HG03378 (cell line): Measurements from ENCODE around the gene PLCB1.

Source experiments
- ATAC-seq: cut with Tn5 transposase; IDR thresholded peaks from one replicate; pipeline ENCODE4 v1.9.1; 2021; ENCODE audit warnings: mild to moderate bottlenecking, moderate library complexity; ENCODE audit not compliant: unreplicated experiment

PLCB1 gene

DNA sequence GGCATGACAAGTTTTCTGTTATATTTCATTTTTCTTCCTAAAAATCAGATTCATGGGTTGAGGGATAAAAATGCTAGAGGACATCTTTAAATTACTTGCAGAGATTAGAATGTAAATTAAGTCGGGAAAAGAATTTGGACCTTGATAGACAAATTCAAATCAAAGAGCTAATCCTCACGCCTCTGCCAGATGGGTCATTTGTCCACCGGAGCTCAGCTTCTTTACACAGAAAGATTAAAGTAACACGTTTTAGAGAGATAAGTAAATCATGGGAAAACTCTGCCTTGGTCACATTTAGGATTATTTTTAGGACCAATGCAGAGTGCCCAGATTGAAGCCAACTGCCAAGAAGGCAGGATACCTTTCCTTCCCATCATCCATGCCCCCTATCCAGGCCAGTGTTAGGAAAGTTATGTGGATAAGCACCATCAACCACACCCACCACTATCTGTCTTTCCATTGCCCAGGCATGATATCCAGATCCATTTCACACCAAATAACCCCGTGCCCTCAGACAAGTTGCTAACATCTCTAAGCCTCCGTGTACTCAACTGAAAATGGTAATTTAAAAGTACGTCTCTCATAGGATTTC lies 539.4 kb downstream of the PLCB1 start:
- no peak for ATAC-seq

DNA sequence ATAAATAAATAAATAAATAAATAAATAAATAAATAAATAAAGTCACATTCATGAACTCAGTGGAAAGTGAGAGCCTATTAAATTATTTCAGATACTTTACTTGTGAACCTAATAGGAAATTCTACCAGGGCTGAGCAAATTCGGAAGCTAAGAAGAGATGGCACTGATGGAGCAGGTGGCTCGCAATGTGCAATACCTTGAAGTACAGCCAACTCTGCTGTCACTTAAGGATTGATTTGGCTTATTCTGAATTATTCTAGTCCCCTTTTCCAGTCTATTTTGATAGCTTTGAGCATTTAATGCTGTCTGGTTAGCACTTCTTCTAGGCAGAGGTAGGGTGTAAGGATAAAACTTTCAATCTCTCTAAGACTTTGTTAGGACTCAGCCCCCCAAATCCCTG lies 541.0 kb downstream of the PLCB1 start:
- ATAC-seq = no peak

DNA sequence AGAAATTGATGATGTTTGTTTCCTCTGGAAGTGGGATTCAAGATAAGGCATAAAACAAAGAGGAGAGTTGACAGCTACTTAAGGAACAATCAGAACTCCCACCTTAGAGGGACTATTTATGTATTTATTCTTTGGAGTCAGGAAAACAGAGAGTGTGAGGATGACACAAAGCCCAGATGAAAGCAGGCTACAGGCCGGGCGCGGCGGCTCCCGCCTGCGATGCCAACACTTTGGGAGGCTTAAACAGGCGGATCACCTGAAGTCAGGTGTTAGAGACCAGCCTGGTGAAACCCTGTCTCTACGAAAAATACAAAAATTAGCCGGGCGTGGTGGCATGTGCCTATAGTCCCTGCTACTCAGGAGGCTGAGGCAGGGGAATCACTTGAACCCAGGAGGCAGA lies 543.8 kb downstream of the PLCB1 start:
- no peak for ATAC-seq

DNA sequence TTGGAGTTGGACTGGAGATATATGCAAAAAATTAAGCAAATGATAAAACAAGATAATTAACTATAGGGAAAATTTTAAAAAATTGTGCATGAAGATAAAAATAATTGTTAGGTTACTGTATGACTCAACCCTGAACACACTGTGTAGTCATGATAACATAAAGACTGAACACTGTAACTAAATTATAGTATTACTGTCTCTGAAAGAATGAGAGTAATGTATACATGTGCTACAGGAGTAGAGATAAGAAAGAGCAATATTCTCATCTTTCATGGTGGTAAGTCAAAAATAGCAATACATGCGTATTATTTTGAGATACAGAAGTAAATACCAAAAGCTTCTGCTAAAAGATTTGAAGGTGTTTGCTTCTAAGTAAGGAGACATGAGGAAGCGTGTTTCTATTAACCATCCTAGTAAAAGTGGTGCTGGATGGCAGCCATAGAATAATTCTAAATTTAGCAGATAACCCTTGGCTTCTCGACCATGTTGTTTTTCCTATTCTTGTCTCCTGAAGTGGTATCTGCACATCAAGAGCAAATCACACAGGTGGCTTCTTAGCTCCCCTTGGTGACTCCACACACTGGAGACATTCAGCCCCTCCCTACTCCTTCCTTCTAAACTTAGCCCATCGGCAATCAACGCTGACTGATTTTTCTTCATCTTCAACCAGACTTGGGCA lies 546.2 kb downstream of the PLCB1 start:
- no peak for ATAC-seq

DNA sequence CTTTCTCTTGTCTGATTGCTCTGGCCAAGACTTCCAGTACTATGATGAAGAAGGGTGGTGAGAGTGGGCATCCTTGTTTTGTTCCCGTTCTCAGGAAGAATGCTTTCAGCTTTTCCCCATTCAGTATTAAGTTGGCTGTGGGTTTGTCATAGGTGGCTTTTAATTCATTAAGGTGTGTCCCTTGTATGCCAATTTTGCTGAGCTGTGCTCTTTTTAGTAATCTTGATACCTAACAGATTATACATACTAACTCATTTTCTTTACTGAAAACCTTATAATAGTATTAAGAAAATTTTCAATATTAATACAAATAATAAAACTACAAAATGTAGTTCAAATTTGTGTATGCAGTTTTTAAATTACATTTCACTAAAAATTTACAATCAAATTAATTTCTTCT lies 557.3 kb downstream of the PLCB1 start:
- no peak for ATAC-seq

DNA sequence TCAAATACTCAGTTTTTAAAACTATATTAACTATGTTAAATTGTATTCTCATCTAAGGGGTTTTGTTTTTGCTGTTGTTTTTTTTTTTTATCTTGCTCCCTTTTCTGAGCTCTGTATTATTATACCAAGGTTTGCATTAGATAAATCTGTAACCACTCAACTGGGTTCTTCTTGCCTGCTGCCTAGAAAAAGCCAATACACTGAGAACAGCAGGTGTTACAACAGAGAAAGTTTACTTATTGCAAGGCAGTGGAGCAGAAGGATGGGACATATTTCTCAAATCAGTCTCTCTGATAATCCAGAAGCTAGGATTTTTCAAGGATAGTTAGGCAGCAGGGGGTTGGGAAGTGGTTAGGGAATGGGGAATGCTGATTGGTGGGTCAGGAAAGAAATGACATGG lies 558.0 kb downstream of the PLCB1 start:
- no peak for ATAC-seq

DNA sequence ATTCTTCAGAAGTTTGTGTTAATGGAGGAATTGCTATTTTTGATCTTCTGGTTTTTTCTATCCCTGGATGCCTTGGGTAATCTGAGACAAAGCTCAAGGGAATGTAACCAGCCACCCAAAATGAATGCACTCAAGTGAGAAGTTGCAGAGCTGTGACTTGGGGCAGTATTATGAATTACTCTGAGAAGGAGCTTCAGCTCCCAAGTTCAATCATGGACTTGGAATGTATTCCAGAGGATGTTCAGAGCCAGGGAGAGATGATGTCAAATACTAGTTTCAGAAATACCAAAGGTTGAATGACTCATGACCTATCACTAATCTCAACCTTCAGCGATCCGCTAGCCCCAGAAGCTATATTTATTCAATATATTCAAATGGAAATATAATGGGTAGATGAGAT lies 561.6 kb downstream of the PLCB1 start:
- ATAC-seq = no peak

DNA sequence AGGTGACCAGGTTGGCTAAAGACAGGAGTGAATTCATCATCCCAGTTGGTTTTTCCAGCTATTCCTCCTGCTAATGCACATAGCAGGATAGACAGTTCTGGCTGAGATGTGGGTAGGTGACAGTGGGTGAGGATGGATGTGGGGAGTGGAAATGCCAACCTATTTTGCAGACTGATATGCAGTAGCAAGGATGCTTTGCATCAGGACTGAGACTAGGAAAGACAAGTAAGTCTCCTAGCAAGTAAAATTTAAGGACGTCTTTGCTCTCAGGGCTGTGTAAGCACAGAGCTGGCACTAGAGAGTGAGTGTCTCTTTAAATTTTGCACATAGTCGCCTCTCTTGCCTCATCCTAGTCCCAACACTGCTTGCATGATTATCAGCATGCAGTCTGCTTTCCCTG lies 568.7 kb downstream of the PLCB1 start:
- no peak for ATAC-seq

DNA sequence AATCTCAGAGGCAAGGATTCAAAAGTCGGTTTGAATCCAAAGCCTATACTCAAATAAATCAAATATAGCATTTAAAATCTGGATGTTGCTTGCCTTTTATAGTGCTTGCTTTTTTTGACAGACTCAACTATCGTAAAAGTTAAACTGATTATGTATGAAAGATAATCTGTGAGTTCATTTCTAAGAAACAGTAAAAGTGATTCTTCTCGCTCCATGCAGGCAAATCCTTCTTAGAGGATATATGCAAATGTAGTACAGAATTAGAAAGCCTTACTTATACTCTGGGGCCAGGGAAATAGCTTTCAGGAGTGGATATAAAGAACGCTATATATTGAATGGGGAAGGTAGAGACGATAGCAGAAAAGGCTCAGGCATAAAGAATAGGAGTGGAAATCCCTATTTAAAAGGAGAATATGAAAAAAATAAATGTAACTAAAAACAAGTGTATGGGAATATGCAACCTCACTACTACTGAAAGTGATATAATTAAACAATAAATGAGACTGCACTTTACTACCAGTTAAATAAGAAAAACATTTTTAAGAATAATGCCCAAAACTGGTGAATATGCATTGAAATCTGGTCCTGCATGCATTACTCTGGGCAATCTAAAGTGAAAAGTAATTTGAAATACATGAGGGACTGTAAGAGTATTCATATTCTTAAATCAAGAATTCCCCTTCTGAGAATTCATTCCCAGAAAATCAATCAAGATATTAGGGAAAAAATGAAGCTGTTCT lies 575.1 kb downstream of the PLCB1 start:
- ATAC-seq = no peak

DNA sequence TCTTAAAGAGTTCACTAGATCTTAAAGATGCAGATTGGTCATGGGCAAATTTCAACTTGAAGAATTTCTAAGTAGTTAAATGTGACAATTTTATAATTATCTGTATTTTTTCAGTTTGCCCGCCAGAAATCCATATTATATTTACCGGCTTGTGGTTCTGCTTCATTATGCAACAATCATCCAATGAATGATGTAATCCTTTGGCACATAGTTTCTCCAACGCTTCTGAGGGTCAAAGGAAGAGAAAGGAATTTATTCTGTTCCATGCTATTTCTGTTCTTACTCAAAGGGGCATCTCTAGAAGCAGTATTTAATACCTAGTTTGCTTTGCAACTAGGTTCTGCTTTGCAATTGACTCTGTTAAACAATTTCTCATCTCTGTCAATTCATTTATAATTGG lies 577.6 kb downstream of the PLCB1 start:
- ATAC-seq = no peak

DNA sequence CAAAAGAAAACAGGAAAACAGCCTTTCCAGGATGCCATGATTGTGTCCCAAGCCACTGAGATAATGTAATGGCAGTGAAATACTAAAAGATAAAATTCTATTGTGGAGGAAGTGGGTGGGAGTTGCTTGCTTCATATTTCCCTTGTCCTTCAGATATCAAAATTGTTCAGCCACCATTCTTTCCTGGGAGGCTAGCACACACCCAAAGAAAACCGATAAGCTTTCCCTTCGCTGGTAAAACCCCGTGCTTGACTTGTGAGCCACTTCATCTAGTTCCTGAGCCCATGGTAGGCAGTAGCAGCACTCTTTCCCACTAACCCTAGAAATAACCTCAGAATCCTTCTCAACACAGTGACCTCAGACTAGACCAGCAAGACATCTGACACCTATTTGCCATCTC lies 579.4 kb downstream of the PLCB1 start:
- no peak for ATAC-seq

DNA sequence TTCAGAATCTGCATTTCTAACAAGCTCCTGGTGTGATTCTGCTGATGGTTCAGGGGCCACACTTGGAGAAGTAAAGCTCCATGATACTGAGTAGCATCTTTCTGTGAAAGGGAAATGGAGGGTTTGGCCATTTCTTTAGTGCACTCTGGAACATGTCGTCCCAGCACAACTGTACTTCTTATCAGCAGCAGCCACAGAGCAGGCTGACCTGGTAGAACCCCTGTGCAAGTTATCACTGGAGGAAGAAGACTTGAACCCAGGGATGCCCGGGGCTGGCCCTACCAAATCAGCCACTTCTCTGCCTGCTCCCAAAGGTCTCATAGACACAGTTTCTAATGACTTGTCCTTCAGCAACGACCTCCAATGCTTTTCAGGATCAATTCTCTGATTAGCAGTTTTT lies 582.1 kb downstream of the PLCB1 start:
- ATAC-seq = no peak

DNA sequence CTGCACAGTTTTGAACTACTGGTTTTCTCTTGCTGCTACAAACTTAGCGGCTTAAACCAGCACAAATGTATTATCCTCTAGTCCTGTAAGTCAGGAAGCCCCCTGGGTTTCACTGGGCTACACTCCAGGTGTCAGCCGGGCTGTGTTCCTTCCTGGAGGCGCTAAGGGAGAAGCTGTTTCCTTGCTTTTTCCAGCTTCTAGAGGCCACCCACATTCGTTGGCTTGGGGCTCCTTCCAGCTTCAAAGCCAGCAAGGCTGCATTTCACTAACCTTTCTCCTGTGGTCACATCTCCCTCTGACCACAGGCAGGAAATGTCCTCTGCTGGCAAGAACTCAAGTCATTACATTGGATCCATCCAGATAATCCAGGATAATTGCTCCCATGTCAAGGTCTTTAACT lies 586.2 kb downstream of the PLCB1 start:
- no peak for ATAC-seq

DNA sequence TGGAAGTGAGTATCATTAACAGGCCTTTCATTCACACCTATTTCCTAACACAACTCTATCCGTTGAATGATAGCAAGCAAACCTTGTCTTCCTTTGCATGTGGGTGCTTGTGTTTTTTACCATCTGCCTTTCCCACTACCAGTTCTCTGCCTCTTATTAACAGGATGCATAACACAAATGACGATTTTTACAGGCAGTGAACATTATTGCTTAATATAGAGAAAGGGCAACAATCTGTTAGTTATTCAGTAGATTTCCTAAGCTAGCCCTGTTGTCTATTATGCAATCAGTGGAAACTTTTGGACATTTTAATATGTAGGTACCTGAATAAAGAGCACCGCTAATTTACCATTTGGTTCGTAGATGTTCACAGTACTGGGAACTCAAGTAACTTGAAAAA lies 588.0 kb downstream of the PLCB1 start:
- no peak for ATAC-seq

DNA sequence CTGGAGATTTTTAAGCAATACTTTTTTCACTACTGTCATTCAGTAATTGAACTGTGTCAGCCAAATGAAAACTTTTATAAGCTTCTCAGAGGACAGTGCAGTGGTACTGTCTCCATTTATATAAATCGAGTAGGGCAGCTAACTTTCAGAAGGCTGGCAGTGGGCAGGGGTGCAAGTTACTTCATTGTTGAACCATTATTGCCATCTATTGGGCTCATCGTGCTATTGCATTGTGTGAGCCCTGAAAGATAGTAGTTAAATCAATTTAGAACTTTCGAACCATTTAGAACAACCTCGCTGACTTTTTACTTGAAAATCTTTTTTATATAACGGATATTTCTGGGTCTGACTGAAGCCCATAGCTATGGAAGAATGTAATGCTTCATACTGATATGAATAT lies 589.0 kb downstream of the PLCB1 start:
- ATAC-seq = peak; percentile 55

DNA sequence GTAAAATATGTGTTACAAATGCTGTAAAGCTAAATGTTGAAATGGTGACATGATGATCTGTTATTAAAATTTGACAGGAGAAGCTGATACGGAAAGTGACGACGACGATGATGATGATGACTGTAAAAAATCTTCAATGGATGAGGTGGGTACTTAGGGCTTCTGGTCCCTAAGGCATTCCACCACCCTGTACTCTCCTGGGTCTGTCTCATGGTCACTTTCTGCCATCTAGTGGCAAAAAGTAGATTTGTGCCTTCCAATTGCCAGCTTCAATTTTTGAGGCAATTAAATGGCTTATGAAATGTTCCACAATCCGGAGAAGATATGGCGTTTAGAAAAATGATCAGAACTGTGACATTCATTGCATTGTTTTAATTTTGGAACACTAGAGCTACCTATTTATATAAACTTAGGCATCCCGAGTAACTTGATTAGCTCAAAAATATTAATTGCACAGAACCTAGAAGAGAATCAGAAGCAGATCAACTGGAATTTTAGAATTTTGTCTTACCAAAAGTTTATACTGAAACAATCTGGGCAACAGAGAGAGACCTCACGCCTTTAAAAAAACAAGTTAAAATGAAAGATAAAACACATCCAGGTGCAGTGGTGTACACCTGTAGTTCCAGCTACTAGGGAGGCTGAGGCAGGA lies 590.3 kb downstream of the PLCB1 start:
- peak; percentile 86 for ATAC-seq

DNA sequence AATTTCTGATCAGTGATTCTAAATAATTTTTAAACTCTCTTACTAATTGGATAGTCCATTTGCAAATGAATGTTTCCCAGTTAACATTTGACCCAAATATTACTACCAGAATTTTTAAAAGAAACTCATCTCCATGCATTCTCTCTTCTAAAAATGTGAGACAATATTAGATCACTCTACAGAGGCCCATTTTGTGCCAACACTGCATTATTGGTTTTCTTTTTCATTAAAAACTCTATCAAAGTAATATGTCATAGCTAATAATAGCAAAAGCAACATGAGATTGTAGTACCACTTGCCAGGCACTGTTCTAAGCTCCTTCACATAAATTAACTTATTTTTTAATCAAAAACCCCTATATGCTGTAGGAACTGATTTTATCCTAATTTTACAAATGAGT lies 591.2 kb downstream of the PLCB1 start:
- no peak for ATAC-seq

DNA sequence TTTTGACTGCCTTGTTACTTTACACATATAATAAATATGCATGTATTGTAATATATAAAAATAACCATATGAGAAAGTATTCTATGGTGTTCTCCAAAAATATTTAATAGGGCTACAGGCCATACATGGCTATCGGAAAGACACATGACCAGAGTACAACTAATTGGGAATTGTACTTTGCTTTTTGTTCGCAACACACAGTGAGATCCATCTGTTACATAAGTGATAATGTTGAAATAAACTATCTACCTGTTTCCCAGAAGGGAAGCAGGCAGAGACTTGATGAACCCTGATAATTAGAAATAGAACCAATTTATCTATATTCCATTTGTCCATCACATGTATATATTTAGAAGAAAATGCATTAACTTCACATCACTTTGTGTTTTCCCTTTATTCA lies 592.8 kb downstream of the PLCB1 start:
- ATAC-seq = no peak

DNA sequence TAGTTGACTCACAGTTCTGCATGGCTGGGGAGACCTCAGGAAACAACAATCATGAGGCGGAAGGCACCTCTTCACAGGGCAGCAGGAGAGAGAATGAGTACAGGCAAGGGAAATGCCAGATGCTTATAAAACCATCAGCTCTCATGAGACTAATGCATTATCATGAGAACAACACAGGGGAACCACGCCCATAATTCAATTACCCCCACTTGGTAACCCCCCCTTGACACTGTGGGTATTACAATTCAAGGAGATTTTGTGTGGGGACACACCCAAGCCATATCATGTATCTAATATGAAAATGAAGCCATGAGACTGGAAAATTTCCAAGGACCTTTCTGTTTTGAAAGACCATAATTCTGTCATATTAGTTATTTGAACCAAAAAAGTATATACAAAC lies 594.4 kb downstream of the PLCB1 start:
- ATAC-seq = no peak

DNA sequence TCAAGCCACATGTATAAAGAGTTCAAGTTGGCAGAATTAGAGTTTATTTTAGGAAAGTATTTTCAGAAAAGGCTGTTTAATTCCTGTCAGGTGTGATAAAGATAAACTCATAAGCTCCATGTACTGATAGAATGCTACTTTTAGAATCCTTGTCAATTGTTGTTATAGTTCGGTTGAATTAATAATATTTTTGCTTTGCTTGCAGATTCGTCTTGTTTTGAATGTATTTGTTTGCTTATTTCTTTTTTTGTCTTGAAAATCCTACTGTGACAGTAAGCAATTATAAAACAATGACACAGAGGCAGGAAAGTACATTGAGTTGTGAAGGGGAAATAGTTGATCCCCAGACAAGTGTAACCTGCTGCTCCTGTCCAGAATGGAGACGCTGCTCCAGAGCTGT lies 602.9 kb downstream of the PLCB1 start:
- no peak for ATAC-seq

DNA sequence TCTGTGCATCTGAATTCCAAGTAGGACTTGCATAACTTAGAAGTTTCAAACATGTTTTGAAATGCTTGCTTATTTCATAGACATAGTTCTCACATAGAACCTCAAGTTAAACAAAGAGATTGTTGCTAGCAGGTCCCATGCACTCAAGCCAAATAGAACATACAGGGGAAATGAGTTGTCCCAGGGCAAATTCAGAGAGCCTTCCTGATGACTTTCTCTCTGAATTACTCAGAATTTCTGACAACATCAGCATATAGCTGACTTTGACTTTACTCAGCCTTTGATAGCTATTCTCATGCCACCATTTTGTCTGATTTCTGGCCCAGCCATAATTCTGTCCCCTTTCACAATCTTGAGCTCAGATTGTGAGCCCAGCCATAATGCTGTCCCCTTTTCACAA lies 603.6 kb downstream of the PLCB1 start:
- ATAC-seq = no peak

DNA sequence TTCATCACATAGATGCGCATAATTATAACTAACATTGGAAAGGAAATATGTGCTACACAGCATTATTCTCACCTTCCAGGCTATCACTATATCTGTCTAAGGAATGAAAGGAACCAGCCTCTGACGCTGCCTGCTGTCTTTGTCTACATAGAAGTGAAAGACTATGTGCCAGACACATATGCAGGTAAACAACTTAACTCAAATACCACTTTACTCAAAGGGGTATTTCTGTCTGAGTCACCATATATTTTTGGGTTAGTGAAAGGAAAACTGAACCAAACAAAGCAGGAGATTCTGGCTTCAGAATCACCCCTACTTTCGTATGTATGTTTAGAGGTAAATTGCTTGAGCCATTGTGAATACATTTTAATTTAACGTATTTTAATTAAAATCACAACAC lies 608.2 kb downstream of the PLCB1 start:
- ATAC-seq = peak; percentile 94
